Suprapubic skin (tissue), 4 donors: ENCODE data around the gene ADK. TPM values are rescaled to one million over a fixed set of nuclear protein-coding genes. Genes with fewer than 3 reads are reported as not detected.

Experiments
- DNase-seq, 2 donors: peaks; one replicate each; pipeline ENCODE4 v3.0.0-alpha.2; 2019; ENCODE audit warnings: low spot score in 2 of 2
- H3K27ac ChIP-seq: fragments of 200-600 bp; sonication (generic); one replicate; pipeline ENCODE4 v1.5.1; 2019
- H3K27me3 ChIP-seq: fragments of 200-600 bp; sonication (generic); one replicate; pipeline ENCODE4 v1.5.1; 2019
- H3K36me3 ChIP-seq: fragments of 200-600 bp; sonication (generic); one replicate; pipeline ENCODE4 v1.5.1; 2019
- H3K4me1 ChIP-seq: fragments of 200-600 bp; sonication (generic); one replicate; pipeline ENCODE4 v1.5.1; 2019
- H3K4me3 ChIP-seq: fragments of 200-600 bp; sonication (generic); one replicate; pipeline ENCODE4 v1.5.1; 2019; ENCODE audit warnings: mild to moderate bottlenecking
- H3K9me3 ChIP-seq: fragments of 200-600 bp; sonication (generic); one replicate; pipeline ENCODE4 v1.5.1; 2019
- CTCF ChIP-seq, 2 donors: fragments of 200-600 bp in 1 of 2; fragments of 450-650 bp in 1 of 2; sonication (generic) in 1 of 2; IDR thresholded peaks; one replicate each; pipeline ENCODE4 v1.5.1; 2016 to 2019; ENCODE audit warnings: antibody characterized with exemption in 2 of 2, mild to moderate bottlenecking in 1 of 2, moderate library complexity in 1 of 2
- EP300 ChIP-seq: sonication (generic); formaldehyde crosslinking; IDR thresholded peaks from one replicate; pipeline ENCODE4 v1.6.1; 2017; ENCODE audit warnings: antibody characterized with exemption
- POLR2A ChIP-seq, 2 donors: fragments of 450-650 bp; IDR thresholded peaks; one replicate each; pipeline ENCODE4 v1.6.1; 2017; ENCODE audit warnings: antibody characterized with exemption in 2 of 2, mild to moderate bottlenecking in 2 of 2, moderate library complexity in 2 of 2
- POLR2AphosphoS5 ChIP-seq, 3 donors: sonication (generic); formaldehyde crosslinking; IDR thresholded peaks; one replicate each; pipeline ENCODE4 v1.6.1; 2017; ENCODE audit warnings: antibody characterized with exemption in 3 of 3
- WGBS: methylation state at CpG from one replicate; pipeline ENCODE4 v1.1.5; 2018; 5-methylcytosine and 5-hydroxymethylcytosine counted together
- total RNA-seq, 4 donors: library from RNA; depleted of rRNA; stranded (reverse); fragments of >200 nt; gene quantifications; one replicate each; pipeline ENCODE4 v1.1.0, GENCODE V29; 2016

The ADK gene
- total RNA-seq, 4 donors from 2014 or later, result 33.0 to 57.3 (median 48.0) TPM

DNA sequence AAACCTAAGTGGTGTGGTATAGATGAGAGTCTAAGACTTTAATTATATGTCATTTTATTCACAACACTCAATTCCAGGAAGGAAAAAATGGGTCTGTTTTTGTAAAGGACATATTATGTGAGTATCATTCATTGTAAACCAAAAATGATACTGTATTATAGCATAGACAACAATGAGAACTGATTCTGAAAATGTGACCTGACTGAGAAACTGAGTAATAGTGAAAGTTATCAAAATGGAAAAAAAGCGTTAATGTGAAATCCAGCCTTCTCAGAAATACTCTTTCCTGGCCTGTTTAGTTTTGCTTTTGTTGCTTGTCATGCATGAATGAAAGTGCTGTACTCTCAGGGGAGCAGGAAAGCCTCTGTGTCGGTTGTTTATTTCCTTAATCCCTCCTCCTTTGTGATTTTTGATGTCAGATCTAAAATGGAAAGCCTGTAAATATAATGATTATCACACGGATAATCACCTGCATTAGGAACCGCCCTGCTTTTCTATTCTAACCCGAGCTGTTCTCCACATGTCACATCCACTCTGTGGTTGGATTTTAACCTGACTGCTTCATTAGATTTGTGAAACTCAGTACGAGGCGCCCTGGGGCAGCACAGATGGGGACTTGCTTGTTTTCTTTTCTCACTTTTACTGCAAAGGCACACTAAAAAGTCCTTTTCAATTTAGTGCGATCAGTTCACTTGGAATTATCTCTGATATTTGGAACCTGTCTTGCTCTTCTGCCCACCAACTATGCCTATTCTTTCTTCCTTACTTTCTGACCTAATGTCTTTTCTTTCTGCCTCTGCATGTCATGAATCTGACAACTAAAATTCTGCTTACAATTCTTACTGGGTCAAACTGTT is 434.4 kb downstream of the ADK start:
- H3K4me1 ChIP-seq, result peaks cover 55% of the 10 kb centered on the region
- peak overlapping the region; percentile 74 for H3K27ac ChIP-seq

DNA sequence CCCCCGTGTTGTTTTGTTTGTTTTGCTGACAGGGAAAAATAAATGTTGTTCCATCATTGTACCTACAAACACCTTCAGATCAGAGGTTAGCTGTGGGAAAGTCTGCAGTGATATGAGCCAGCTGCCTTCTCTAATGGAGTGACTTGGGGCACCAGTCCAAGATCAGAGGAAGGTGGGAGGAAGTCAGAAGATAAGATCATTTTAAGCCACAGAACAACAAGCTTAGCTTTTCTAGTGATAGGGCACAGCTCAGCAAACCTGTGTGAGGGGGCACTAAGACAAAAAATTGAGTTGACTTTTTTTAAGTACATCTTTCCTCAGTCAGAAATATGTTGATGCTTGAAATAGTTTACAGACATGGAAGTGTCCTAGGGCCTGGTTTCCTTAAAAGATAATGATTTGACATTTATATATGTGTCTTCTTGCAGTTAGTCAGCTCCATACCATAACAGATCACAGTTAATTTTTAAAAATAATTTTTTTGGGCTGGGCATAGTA is 435.1 kb downstream of the ADK start:
- 0% methylated on average over 1 of the region's 1 CpG for WGBS
- H3K4me3 ChIP-seq, result peak overlapping the region; percentile 10

More for the DNA sequence above, 434.4 kb downstream of the ADK start:
- TF ChIP-seq POLR2A (IDR thresholded peaks at IDR 0.05) (no peak), POLR2AphosphoS5 (IDR thresholded peaks at IDR 0.05) (no peak), EP300 (no peak), CTCF (IDR thresholded peaks at IDR 0.05) (no peak)
- 8% methylated on average over 8 of the region's 8 CpGs for WGBS
- no peaks in the 10 kb centered on the region for H3K36me3 ChIP-seq
- H3K4me3 ChIP-seq, result peak overlapping the region; percentile 10
- no peaks in the 10 kb centered on the region for H3K9me3 ChIP-seq
- no peaks in the 10 kb centered on the region for H3K27me3 ChIP-seq
- no peak for DNase-seq

DNA sequence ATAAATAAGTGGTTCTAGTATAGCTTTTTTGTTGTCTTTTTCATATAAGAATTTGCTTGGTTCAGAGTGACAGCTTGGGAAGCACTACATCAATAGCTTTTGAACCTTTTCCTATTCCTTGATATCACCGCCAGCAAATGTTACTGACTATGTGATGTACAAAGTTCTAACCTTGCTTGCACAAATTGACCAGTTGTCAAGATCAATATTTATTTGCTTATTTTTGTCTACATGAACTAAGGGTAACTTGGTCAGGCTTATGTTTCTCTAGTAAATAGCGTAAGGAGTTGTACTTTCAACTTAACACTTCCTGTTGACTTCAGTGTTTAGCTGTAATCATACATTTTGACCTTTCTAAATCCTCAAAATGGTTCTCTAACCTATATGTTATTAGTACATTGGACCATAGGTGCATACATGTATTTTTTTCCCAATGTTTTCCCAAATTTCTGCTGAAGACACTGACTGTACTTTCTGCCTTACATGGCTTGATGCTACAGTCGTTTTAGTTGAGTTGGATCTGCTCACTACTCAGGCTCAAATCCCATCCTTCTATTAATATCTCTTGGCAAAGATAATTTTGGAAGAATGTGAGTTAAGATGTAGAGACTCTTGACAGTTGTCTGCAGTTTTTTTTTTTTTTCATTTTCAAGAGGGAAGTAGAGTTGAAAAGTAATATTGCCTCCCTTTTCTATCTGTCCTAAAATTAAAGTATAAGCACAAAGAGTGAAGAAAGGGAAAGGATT is 436.3 kb downstream of the ADK start:
- Histone ChIP-seq H3K27ac (no peak overlapping the region), H3K27me3 (no peaks in the 10 kb centered on the region), H3K36me3 (no peaks in the 10 kb centered on the region), H3K4me1 (peaks cover 57% of the 10 kb centered on the region), H3K9me3 (no peaks in the 10 kb centered on the region), H3K4me3 (no peak overlapping the region)
- TF ChIP-seq POLR2A (IDR thresholded peaks at IDR 0.05) (no peak), POLR2AphosphoS5 (IDR thresholded peaks at IDR 0.05) (no peak), CTCF (IDR thresholded peaks at IDR 0.05) (no peak), EP300 (no peak)
- no peak for DNase-seq
- 68% methylated on average over 3 of the region's 3 CpGs for WGBS

More for the DNA sequence above, 435.1 kb downstream of the ADK start:
- Histone ChIP-seq H3K36me3 (no peaks in the 10 kb centered on the region), H3K27ac (peak overlapping the region; percentile 74), H3K4me1 (peaks cover 57% of the 10 kb centered on the region), H3K27me3 (no peaks in the 10 kb centered on the region), H3K9me3 (no peaks in the 10 kb centered on the region)
- TF ChIP-seq POLR2AphosphoS5 (IDR thresholded peaks at IDR 0.05) (no peak), CTCF (IDR thresholded peaks at IDR 0.05) (no peak), EP300 (no peak), POLR2A (IDR thresholded peaks at IDR 0.05) (no peak)
- no peak for DNase-seq

DNA sequence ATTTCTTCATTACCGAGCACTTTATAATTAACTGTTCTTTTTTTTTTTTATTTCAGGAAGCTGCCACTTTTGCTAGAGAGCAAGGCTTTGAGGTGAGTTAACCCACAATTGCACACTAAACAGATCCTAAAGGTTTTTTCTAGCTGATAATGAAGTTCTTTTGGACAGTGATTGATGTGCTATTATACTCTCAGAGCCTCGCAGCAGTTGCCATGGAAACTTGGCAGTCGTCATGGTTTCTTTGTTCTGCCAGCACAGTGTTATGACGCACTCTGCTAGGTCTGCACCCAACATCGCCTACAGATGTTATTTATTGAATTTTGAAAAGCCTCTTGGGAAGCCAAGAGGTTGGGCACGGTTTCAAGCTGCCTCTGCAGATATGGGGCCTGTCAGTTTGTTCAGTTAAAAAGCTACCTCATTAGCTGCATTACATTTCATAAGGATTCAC is 438.2 kb downstream of the ADK start:
- Histone ChIP-seq H3K4me1 (peaks cover 69% of the 10 kb centered on the region), H3K27ac (peak overlapping the region; percentile 29), H3K36me3 (no peaks in the 10 kb centered on the region), H3K27me3 (no peaks in the 10 kb centered on the region), H3K4me3 (no peak overlapping the region), H3K9me3 (no peaks in the 10 kb centered on the region)
- peak; percentile 92 to 94 for DNase-seq
- WGBS, result 9% methylated on average over 6 of the region's 6 CpGs
- TF ChIP-seq EP300 (no peak), CTCF (IDR thresholded peaks at IDR 0.05) (no peak), POLR2A (IDR thresholded peaks at IDR 0.05) (no peak), POLR2AphosphoS5 (IDR thresholded peaks at IDR 0.05) (peak in 1 of 3 donors; percentile 90)

- H3K9me3 ChIP-seq, result no peaks in the 10 kb centered on the region
- TF ChIP-seq CTCF (IDR thresholded peaks at IDR 0.05) (no peak), EP300 (no peak), POLR2AphosphoS5 (IDR thresholded peaks at IDR 0.05) (no peak), POLR2A (IDR thresholded peaks at IDR 0.05) (no peak)
- H3K27me3 ChIP-seq, result no peaks in the 10 kb centered on the region
- H3K4me3 ChIP-seq, result no peak overlapping the region
- WGBS, result 73% methylated on average over 2 of the region's 2 CpGs
- H3K4me1 ChIP-seq, result peaks cover 65% of the 10 kb centered on the region
- DNase-seq, result no peak
- H3K27ac ChIP-seq, result peak overlapping the region; percentile 53
- H3K36me3 ChIP-seq, result no peaks in the 10 kb centered on the region
Measured at GRCh38 chr10:74589851-74590250, 438.8 kb downstream of the ADK start.
